ENCODE results near the gene KCNE5.
A peak's percentile ranks its signal among the peaks of the same experiment; 100 is the strongest.
"Not testable (repeated sequence)": the region's sequence is repeated elsewhere in the genome, so short reads cannot be mapped to it uniquely, and the experiment has no call there.

KCNE5 gene

DNA sequence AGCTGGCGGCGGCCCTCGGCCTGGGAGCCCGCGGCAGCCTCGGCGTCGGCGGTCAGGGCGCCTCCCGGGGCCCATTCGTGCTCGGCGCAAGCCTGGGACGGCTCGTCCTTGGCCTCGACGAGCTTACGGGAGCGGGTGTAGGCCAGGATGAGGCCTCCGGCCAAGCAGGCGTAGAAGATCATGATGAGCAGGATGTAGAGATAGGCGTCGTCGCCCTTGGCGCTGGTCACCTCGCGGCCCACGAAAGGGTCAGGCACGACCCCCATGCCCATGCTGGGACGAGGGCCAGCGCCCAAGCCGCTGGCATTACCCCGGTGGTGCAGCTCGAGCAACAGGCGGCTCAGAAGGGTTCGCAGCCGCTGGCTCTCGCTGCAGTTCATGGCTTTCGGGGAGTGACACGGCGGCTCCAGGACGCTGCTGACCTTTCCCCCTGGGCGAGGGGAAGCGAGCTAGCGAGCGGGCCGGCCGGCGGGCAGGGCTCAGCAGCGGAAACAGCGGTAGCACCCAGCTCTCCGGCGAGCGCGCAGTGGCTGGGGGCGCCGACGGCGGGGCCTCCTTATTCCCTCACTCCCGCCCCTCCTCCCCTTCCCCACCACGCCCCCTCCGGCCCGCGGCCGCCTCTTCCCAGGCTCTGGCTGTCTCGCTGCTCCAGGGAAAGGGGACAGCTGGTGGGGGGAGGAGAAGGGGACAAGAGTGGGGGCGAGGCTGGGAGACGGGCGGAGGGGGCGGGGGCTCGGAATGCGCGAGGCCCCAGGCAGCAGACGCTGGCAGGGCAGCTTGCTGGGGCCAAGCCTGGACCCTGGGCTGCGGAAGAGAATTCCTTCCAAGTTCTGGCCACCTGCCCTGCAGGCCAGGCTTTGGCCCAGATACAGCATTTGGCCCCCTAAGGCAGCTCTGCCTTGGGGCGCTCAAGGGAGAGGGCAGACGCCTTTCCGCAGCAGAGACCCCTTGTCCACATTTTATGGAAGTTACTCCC lies at the start of gene KCNE5:
Gene KCNE5 (minus strand): TSS at position 532 of the 976 bp plus-strand sequence. CDS start 152 bp downstream, at position 380.
- peak; percentile 29 for DNase-seq (ENCODE audit: low spot score)

- DNase-seq (ENCODE audit: low spot score): no peak
Observed at GRCh38 chrX:109672239-109672638, 47.3 kb upstream of the KCNE5 start.

DNA sequence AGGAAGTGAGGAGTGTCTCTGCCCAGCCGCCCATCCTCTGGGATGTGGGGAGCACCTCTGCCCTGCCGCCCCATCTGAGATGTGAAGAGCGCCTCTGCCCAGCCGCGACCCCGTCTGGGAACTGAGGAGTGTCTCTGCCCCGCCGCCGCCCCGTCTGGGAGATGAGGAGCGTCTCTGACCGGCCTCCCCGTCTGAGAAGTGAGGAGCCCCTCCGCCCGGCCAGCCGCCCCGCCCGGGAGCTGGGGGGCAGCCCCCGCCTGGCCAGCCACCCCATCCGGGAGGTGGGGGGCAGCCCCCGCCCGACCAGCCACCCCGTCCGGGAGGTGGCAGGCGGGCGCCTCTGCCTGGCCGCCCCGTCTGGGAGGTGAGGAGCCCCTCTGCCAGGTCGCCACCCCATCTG lies 46.2 kb upstream of the KCNE5 start:
- not testable (repeated sequence) for DNase-seq (ENCODE audit: low spot score)

GRCh38 chrX:109667986-109668385 lies 43.0 kb upstream of the KCNE5 start:
- no peak for DNase-seq (ENCODE audit: low spot score)

DNA sequence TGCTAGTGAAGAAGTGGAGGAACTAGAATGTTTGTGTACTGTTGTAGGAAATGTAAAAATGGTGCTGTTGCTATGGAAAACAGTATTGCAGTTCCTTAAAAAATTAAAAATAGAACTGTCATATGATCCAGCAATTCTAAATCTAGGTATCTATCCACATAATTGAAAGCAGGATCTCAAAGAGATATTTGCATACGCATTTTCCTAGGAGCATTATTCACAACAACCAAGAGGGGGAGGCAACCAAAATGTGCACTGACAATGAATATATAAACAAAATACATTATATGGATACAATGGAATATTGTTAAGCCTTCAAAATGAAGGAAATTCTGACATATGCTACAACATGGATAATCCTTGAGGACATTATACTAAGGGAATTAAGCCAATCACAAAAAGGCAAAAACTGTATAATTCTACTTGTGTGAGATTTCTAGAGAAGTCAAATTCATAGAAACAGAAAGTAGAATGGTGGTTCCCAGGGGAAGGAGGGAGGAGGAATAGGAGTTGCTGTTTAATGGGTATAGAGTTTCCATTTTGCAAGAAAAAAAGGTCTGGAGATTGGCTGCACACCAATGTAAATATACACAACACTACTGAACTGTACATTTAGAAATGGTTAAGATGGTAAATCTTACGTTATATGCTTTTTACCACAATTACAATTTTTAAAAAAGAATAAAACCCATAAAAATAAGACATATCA lies 35.6 kb upstream of the KCNE5 start:
- no peak for DNase-seq (ENCODE audit: low spot score)

- DNase-seq (ENCODE audit: low spot score): no peak
Observed at GRCh38 chrX:109658391-109658790, 33.4 kb upstream of the KCNE5 start.

- not testable (repeated sequence) for DNase-seq (ENCODE audit: low spot score)
Observed at GRCh38 chrX:109657364-109657763, 32.4 kb upstream of the KCNE5 start.

DNA sequence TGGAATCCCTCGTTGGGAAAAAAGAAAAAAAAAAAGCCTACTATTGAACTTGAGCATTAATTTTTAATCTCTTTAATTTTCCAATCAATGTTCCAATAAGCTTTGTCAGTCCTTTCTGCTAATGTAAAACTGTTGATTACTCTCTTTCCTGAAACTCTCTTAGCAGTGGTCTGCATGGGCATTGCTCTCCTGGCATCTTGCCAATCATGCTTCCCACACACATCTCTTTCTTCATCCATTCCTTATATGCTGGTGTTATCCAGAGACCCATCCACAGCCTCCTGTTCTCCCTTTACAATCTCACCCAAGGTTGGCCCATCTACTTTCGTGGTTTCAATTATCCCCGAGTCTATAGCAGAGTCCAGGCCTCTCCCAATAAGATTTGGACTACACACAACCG lies 31.8 kb upstream of the KCNE5 start:
- DNase-seq (ENCODE audit: low spot score): no peak

- DNase-seq (ENCODE audit: low spot score): no peak
Observed at GRCh38 chrX:109655502-109656201, 30.7 kb upstream of the KCNE5 start.

DNA sequence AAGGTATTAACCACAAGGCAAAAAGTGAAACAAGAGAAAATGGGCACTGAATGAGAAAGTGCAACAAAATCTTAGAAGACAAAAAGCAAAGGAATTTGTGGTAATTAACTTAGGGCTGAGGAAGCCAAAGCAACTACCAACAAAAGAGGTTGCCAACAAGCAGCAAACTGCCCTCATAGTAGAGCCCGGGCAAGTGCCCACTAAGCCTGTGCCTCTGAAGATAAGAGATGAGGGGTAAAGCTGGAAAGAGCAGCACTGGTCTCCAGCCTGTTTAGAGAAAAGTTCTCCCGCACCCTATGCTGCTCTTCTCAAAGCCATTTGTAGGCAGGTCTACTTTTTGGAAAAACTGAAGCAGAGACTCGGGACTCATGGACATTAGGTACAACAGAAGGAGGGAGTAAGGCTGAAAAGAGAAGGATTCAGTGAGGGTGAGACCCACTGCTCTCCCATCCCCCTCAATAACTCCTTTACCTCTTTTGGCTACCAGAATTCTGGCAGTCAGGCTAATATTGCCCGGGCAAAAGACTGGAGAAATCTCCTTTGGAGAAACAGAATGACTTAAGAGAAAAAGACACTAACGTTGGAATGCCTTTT lies 29.6 kb upstream of the KCNE5 start:
- DNase-seq (ENCODE audit: low spot score): no peak

DNA sequence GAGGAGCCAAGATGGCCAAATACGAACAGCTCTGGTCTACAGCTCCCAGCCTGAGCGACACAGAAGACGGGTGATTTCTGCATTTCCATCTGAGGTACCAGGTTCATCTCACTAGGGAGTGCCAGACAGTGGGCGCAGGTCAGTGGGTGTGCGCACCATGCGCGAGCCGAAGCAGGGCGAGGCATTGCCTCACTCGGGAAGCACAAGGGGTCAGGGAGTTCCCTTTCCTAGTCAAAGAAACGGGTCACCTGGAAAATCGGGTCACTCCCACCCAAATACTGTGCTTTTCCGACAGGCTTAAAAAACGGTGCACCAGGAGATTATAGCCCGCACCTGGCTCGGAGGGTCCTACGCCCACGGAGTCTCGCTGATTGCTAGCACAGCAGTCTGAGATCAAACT lies 19.7 kb upstream of the KCNE5 start:
- not testable (repeated sequence) for DNase-seq (ENCODE audit: low spot score)

DNA sequence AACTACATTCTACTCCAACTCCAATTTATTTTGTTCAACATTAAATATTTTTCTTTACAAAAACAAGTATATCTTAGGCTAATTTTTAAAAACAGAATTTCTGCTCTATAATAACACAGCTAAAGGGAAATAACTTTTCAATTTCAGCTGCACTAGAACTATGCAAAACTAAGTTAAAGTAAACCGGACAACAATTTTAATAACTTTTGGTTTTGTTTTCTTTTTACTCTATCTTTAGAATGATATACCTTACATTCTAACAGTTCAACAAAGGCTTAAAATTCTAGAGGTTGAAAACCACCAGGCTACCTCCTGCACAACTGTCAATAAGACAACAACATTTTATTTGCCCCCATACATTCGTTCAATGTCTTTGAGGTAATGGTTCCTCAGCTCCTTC lies 18.7 kb upstream of the KCNE5 start:
- no peak for DNase-seq (ENCODE audit: low spot score)

- no peak for DNase-seq (ENCODE audit: low spot score)
Observed at GRCh38 chrX:109638158-109638557, 13.2 kb upstream of the KCNE5 start.

DNA sequence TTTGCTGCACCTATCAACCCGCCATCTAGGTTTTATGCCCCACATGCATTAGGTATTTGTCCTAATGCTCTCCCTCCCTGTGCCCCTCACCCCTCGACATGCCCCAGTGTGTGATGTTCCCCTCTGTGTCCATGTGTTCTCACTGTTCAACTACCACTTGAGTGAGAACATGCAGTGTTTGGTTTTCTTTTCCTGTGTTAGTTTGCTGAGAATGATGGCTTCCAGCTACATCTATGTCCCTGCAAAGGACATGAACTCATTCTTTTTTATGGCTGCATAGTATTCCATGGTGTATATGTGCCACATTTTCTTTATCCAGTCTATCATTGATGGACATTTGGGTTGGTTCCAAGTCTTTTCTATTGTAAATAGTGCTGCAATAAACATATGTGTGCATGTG lies 12.5 kb upstream of the KCNE5 start:
- DNase-seq (ENCODE audit: low spot score): not testable (repeated sequence)

DNA sequence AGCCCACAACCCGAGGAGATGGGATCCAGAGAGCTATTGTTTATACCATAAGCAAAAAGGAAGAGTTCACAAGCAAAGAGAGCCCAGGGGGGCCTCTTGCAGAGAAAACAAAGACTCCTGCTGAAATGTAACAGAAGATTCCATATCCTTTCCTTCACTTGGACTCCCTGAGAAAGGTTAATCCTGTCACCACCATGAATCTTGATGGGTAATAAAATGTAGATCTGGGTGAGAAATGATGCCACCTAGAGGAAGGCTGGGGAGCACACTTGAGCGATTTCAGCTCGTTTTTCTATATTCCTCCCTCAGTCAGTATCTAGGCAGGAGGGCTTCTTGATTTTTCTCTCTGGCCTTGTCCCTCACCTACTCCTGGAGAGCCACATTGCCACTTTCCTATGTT lies 10.2 kb upstream of the KCNE5 start:
- peak; percentile 39 for DNase-seq (ENCODE audit: low spot score)

- peak; percentile 36 for DNase-seq (ENCODE audit: low spot score)
Observed at GRCh38 chrX:109632906-109633504, 8.0 kb upstream of the KCNE5 start.

GRCh38 chrX:109629310-109629709 lies 4.3 kb upstream of the KCNE5 start:
- DNase-seq (ENCODE audit: low spot score): no peak

- DNase-seq (ENCODE audit: low spot score): no peak
Observed at GRCh38 chrX:109626637-109627036, 1.7 kb upstream of the KCNE5 start.

DNA sequence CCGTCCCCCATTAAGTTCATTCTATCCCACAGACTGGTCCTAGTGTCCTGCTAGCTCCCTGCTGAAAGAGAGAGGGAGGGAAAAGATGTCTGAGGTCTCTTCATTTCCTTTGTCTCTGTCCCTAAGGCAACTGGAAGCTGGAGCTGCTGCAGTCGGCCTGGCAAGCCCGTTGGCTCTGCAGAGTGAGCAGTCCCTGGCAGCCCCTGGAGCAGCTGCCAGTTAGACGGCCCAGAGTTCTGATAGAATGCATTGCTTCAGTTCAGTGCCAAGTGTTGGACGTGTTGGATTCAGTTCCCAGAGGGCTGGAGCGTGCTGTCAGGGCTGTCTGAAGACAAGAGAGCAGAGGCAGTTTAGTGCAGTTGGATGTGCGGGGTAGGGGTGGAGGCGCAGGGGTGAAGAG lies 975 bp downstream of the KCNE5 start:
- no peak for DNase-seq (ENCODE audit: low spot score)

GRCh38 chrX:109622270-109622669 lies 2.7 kb downstream of the KCNE5 start:
- no peak for DNase-seq (ENCODE audit: low spot score)

DNA sequence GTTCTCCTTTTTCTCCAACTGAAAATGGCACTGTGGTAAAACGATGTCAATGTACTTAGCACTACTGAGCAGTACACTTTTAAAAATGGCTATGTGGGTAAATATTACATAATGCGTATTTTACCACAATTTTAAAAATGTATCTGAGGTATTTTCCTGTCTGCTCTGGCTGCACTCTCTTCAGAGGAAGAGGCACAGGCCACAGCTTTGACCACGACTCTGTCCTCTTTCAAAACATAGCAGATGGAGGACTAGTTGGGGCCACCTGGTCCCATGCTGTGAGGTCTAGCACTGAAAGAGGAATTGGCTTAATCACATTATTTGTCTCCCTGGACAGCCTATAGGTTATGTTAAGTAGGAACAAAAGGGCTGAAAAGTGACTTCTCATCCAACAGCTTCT lies 5.2 kb downstream of the KCNE5 start:
- no peak for DNase-seq (ENCODE audit: low spot score)

GRCh38 chrX:109614951-109615350 lies 10.0 kb downstream of the KCNE5 start:
- DNase-seq (ENCODE audit: low spot score): no peak
